Uterus (tissue), 4 donors: ENCODE results near the gene RNF225. TPM values are rescaled to one million over a fixed set of nuclear protein-coding genes. Genes with fewer than 3 reads are reported as not detected.

Experiments used
- DNase-seq, 2 donors: peaks; one replicate each; pipeline ENCODE4 v3.0.0-alpha.2; 2019 to 2020
- H3K27ac ChIP-seq, 2 donors: fragments of 200-600 bp; sonication (generic); 1 replicate in 1 of 2; 2 replicates in 1 of 2; pipeline ENCODE4 v1.5.1; 2016 to 2018
- H3K27me3 ChIP-seq, 2 donors: fragments of 200-600 bp; sonication (generic); one replicate each; pipeline ENCODE4 v1.5.1; 2018 to 2019; ENCODE audit warnings: control low read depth in 1 of 2
- H3K36me3 ChIP-seq, 2 donors: fragments of 200-600 bp; sonication (generic); one replicate each; pipeline ENCODE4 v1.5.1; 2019; ENCODE audit warnings: control low read depth in 1 of 2
- H3K4me1 ChIP-seq, 2 donors: fragments of 200-600 bp; sonication (generic); one replicate each; pipeline ENCODE4 v1.5.1; 2018 to 2019; ENCODE audit warnings: control low read depth in 1 of 2
- H3K4me3 ChIP-seq, 2 donors: fragments of 200-600 bp; sonication (generic); 1 replicate in 1 of 2; 2 replicates in 1 of 2; pipeline ENCODE4 v1.5.1; 2018 to 2019; ENCODE audit warnings: mild to moderate bottlenecking in 1 of 2
- H3K9me3 ChIP-seq, 2 donors: fragments of 200-600 bp; sonication (generic); one replicate each; pipeline ENCODE4 v1.5.1; 2019; ENCODE audit warnings: control low read depth in 1 of 2
- CTCF ChIP-seq, 4 experiments: fragments of 200-600 bp in 2 of 4; fragments of 450-650 bp in 2 of 4; sonication (generic) in 2 of 4; IDR thresholded peaks; one replicate each; pipeline ENCODE4 v1.5.1; 2016 to 2019; ENCODE audit warnings: antibody characterized with exemption in 4 of 4, mild to moderate bottlenecking in 2 of 4, moderate library complexity in 1 of 4
- POLR2A ChIP-seq, 2 donors: fragments of 450-650 bp; IDR thresholded peaks; one replicate each; pipeline ENCODE4 v1.6.1; 2016; ENCODE audit warnings: antibody characterized with exemption in 2 of 2, mild to moderate bottlenecking in 1 of 2, moderate library complexity in 1 of 2
- intact Hi-C: fragments of 100-400 bp; cut with DNase I; formaldehyde crosslinking; loops from one replicate; pipeline ENCODE4 v1.15.1; 2023; ENCODE audit warnings: low total_unique reads
- total RNA-seq, 4 donors: library from RNA; depleted of rRNA in 3 of 4; stranded (reverse); fragments of >200 nt in 3 of 4; gene quantifications; one replicate each; pipeline versions ENCODE4 v1.1.0 to v1.2.4, GENCODE V29; 2014 to 2023
- donor health status: DM: yes; HTN: yes; CAD: no.

The RNF225 gene
- total RNA-seq, 4 donors from 2014 or later, result not detected

GRCh38 chr19:58350871-58351557 lies 44.4 kb upstream of the RNF225 start:
- no peaks in the 10 kb centered on the region for H3K9me3 ChIP-seq
- no peak overlapping the region for H3K27ac ChIP-seq
- no peaks in the 10 kb centered on the region for H3K27me3 ChIP-seq
- intact Hi-C loops, result no loop called here
- TF ChIP-seq CTCF (IDR thresholded peaks at IDR 0.05), result no peak
- no peak for TF ChIP-seq POLR2A (IDR thresholded peaks at IDR 0.05)
- no peaks in the 10 kb centered on the region for H3K36me3 ChIP-seq
- DNase-seq, result no peak
- no peak overlapping the region for H3K4me3 ChIP-seq
- peaks cover 0 to 2% of the 10 kb centered on the region in 2 donors for H3K4me1 ChIP-seq

- no peak overlapping the region for H3K27ac ChIP-seq
- no peaks in the 10 kb centered on the region for H3K36me3 ChIP-seq
- H3K27me3 ChIP-seq, result no peaks in the 10 kb centered on the region
- intact Hi-C loops, result no loop called here
- H3K9me3 ChIP-seq, result no peaks in the 10 kb centered on the region
- no peak for DNase-seq
- H3K4me1 ChIP-seq, result peaks cover 0 to 7% of the 10 kb centered on the region in 2 donors
- no peak overlapping the region for H3K4me3 ChIP-seq
- no peak for TF ChIP-seq POLR2A (IDR thresholded peaks at IDR 0.05)
- no peak for TF ChIP-seq CTCF (IDR thresholded peaks at IDR 0.05)
These were observed 43.9 kb upstream of the RNF225 start for GRCh38 chr19:58351558-58351878.

- TF ChIP-seq POLR2A (IDR thresholded peaks at IDR 0.05) (no peak), CTCF (IDR thresholded peaks at IDR 0.05) (no peak)
These were observed 43.3 kb upstream of the RNF225 start for GRCh38 chr19:58351990-58352755.

GRCh38 chr19:58352760-58353671 lies 42.4 kb upstream of the RNF225 start, which contains the start of gene A1BG:
Gene A1BG (minus strand): TSS chr19:58353492. CDS start chr19:58353437, 55 bp downstream.
- Histone ChIP-seq H3K36me3 (no peaks in the 10 kb centered on the region), H3K27ac (no peak within 1 kb of the TSS), H3K9me3 (no peaks in the 10 kb centered on the region), H3K27me3 (no peaks in the 10 kb centered on the region), H3K4me3 (no peak within 1 kb of the TSS), H3K4me1 (peaks cover 0 to 15% of the 10 kb centered on the region in 2 donors)
- intact Hi-C loops, result no loop called here
- TF ChIP-seq CTCF (IDR thresholded peaks at IDR 0.05) (no peak), POLR2A (IDR thresholded peaks at IDR 0.05) (no peak)
- no peak for DNase-seq

More at GRCh38 chr19:58351990-58352755, 43.3 kb upstream of the RNF225 start:
- Histone ChIP-seq H3K4me1 (peaks cover 0 to 14% of the 10 kb centered on the region in 2 donors), H3K4me3 (no peak overlapping the region), H3K9me3 (no peaks in the 10 kb centered on the region), H3K27me3 (no peaks in the 10 kb centered on the region), H3K36me3 (no peaks in the 10 kb centered on the region), H3K27ac (no peak overlapping the region)
- intact Hi-C loops, result no loop called here
- DNase-seq, result no peak
